T-cell (primary cell): ENCODE data around the gene CENATAC. TPM values are rescaled to one million over a fixed set of nuclear protein-coding genes. Genes with fewer than 3 reads are reported as not detected.
"Not testable (repeated sequence)": the region's sequence is repeated elsewhere in the genome, so short reads cannot be mapped to it uniquely, and the experiment has no call there.

Experiments
- ATAC-seq, 4 experiments: fragments of 200-7000 bp in 3 of 4; fragments of 150-1000 bp in 1 of 4; cut with Tn5 transposase; replicated peaks in 1 of 4; 1 replicate in 3 of 4; 2 replicates in 1 of 4; pipeline ENCODE4 v1.10.0; 2021; ENCODE audit warnings: moderate library complexity in 3 of 4, mild to moderate bottlenecking in 2 of 4, moderate number of reproducible peaks in 1 of 4
- CTCF ChIA-PET, 2 donors: fragments of 300-600 bp; sonication (Branson Sonifier 250); formaldehyde crosslinking; loops; one replicate each; lab custom pipeline; 2022; ENCODE audit warnings: antibody characterized with exemption in 2 of 2; lab: Charles Lee
- POLR2A ChIA-PET, 2 donors: fragments of 300-600 bp; sonication (Branson Sonifier 250); formaldehyde crosslinking; loops; one replicate each; lab custom pipeline; 2022; ENCODE audit warnings: antibody characterized with exemption in 2 of 2; lab: Charles Lee
- DNase-seq, 35 experiments: peaks; one replicate each; pipeline versions ENCODE4 v3.0.0 to v3.0.0-alpha.2; 2013 to 2023
- H3K27ac ChIP-seq: one replicate; pipeline ENCODE4 v1.5.1; 2013; ENCODE audit warnings: low read length
- H3K27me3 ChIP-seq, 2 experiments: replicated peaks in 1 of 2; 1 replicate in 1 of 2; 2 replicates in 1 of 2; pipeline versions ENCODE4 v1.6.1 to v1.7.0; 2013; ENCODE audit warnings: low read length in 1 of 2, mixed read lengths in 1 of 2; ENCODE audit not compliant: control insufficient read depth in 2 of 2, insufficient read depth in 2 of 2; ENCODE audit errors: extremely low read depth in 1 of 2
- H3K36me3 ChIP-seq, 2 donors: 1 replicate in 1 of 2; 2 replicates in 1 of 2; pipeline versions ENCODE4 v1.6.1 to v1.7.0; 2013; ENCODE audit warnings: low read length in 1 of 2; ENCODE audit not compliant: control insufficient read depth in 2 of 2, insufficient read depth in 1 of 2; ENCODE audit errors: extremely low read depth in 1 of 2
- H3K4me1 ChIP-seq, 2 experiments: 1 replicate in 1 of 2; 2 replicates in 1 of 2; pipeline versions ENCODE4 v1.6.1 to v1.7.0; 2013; ENCODE audit warnings: low read length in 2 of 2, mixed read lengths in 1 of 2; ENCODE audit not compliant: insufficient read depth in 2 of 2, control insufficient read depth in 1 of 2; ENCODE audit errors: extremely low read depth in 1 of 2
- H3K4me3 ChIP-seq, 2 donors: 1 replicate in 1 of 2; 2 replicates in 1 of 2; pipeline versions ENCODE4 v1.5.1 to v1.7.0; 2013; ENCODE audit warnings: mild to moderate bottlenecking in 2 of 2, low read length in 1 of 2, moderate library complexity in 1 of 2; ENCODE audit not compliant: control insufficient read depth in 1 of 2; ENCODE audit errors: extremely low read depth in 1 of 2
- H3K9me3 ChIP-seq: 2 replicates; pipeline ENCODE4 v1.7.0; 2013
- H3K27ac Mint-ChIP-seq, 2 donors: one replicate each; pipeline ENCODE4 v1.8.0; 2020 to 2021; ENCODE audit warnings: mild to moderate bottlenecking in 2 of 2, mixed read lengths in 2 of 2
- H3K27me3 Mint-ChIP-seq, 2 donors: one replicate each; pipeline ENCODE4 v1.8.0; 2021 to 2022; ENCODE audit warnings: mixed read lengths in 2 of 2
- H3K36me3 Mint-ChIP-seq: one replicate; pipeline ENCODE4 v1.8.0; 2021; ENCODE audit warnings: mixed read lengths
- H3K4me1 Mint-ChIP-seq, 3 donors: one replicate each; pipeline ENCODE4 v1.8.0; 2020 to 2022; ENCODE audit warnings: mixed read lengths in 3 of 3, mild to moderate bottlenecking in 1 of 3
- H3K4me3 Mint-ChIP-seq, 3 donors: one replicate each; pipeline ENCODE4 v1.8.0; 2020 to 2022; ENCODE audit warnings: mild to moderate bottlenecking in 3 of 3, mixed read lengths in 3 of 3, moderate library complexity in 3 of 3
- H3K9me3 Mint-ChIP-seq, 3 donors: one replicate each; pipeline ENCODE4 v1.8.0; 2020 to 2022; ENCODE audit warnings: mixed read lengths in 3 of 3
- WGBS: methylation state at CpG from one replicate; pipeline ENCODE4 v1.1.5; 2013; ENCODE audit warnings: missing lambda C conversion rate; ENCODE audit not compliant: insufficient coverage; 5-methylcytosine and 5-hydroxymethylcytosine counted together
- total RNA-seq, 35 experiments: library from RNA in 6 of 35; stranded (reverse) in 6 of 35; fragments of 120-200 nt in 1 of 35; gene quantifications; one replicate each; pipeline versions ENCODE4 v1.2.1 to v1.2.4 and lab custom pipeline; 2013 to 2026

The CENATAC gene
- total RNA-seq, 5 donors from 2014 or later (not counting 1 experiment from before 2014, with no cell fraction given) = 104 to 121 (median 118) TPM

- Mint-ChIP-seq H3K4me1 (peaks cover 35 to 50% (median 36%) of the 10 kb centered on the region in 3 donors), H3K27ac (peak overlapping the region; percentile 94 to 95), H3K4me3 (peak overlapping the region; percentile 94 to 95 (median 94)), H3K36me3 (peaks cover 38% of the 10 kb centered on the region), H3K9me3 (no peaks in the 10 kb centered on the region), H3K27me3 (no peaks in the 10 kb centered on the region)
- peak; percentile 1 to 64 (median 35) for DNase-seq
- CTCF ChIA-PET = interaction anchor here (1.0 to 3.4 kb wide), 2 partner anchors 11 to 12 kb away, joined by 8 to 37 read pairs; partner anchors contain the start of gene VPS11 (in 1 of the 2)
- ATAC-seq = peak; percentile 5 to 15 (median 6)
- peak overlapping the region; percentile 58 for H3K27ac ChIP-seq
- 0% methylated on average over 31 of the region's 48 CpGs for WGBS
- no peaks in the 10 kb centered on the region for H3K9me3 ChIP-seq
- H3K27me3 ChIP-seq = no peaks in the 10 kb centered on the region
- H3K4me3 ChIP-seq = peak overlapping the region; percentile 66 to 77
- H3K4me1 ChIP-seq = peaks cover 12 to 35% of the 10 kb centered on the region in 2 experiments
- POLR2A ChIA-PET = interaction anchor here (0.5 to 1.1 kb wide), 10 partner anchors 9 to 156 kb away, joined by 3 to 15 read pairs (median 4); partner anchors contain the start of genes HINFP (in 1 of the 2), TRAPPC4 (in 1 of the 2) and VPS11 (in 1 of the 2)
- peaks cover 28 to 40% of the 10 kb centered on the region in 2 donors for H3K36me3 ChIP-seq
Measured at GRCh38 chr11:119056421-119056999, 58.6 kb downstream of the CENATAC start.

GRCh38 chr11:119057000-119057769, 59.2 kb downstream of the CENATAC start, which contains the start of gene HYOU1:
Gene HYOU1, minus strand, starts transcription at chr11:119057205. Its CDS starts 1,045 bp downstream, at chr11:119056160.
- peak within 1 kb of the TSS; percentile 94 to 95 for H3K27ac Mint-ChIP-seq
- H3K4me3 Mint-ChIP-seq = peak within 1 kb of the TSS; percentile 94 to 95 (median 94)
- no peaks in the 10 kb centered on the region for H3K27me3 Mint-ChIP-seq
- DNase-seq (peak; percentile 95 to 100 (median 98)), ATAC-seq (peak; percentile 90 to 97 (median 93))
- no peaks in the 10 kb centered on the region for H3K9me3 Mint-ChIP-seq
- Histone ChIP-seq H3K27ac (peak within 1 kb of the TSS; percentile 63), H3K36me3 (peaks cover 26 to 34% of the 10 kb centered on the region in 2 donors), H3K4me1 (peaks cover 12 to 28% of the 10 kb centered on the region in 2 experiments), H3K27me3 (no peaks in the 10 kb centered on the region), H3K9me3 (no peaks in the 10 kb centered on the region), H3K4me3 (peak within 1 kb of the TSS; percentile 77)
- H3K36me3 Mint-ChIP-seq = peaks cover 34% of the 10 kb centered on the region
- peaks cover 34 to 45% (median 36%) of the 10 kb centered on the region in 3 donors for H3K4me1 Mint-ChIP-seq
- WGBS = under 1% methylated on average over 69 of the region's 79 CpGs
- ChIA-PET POLR2A (interaction anchor here in 1 of 2 donors (0.8 to 1.6 kb wide), 4 partner anchors 10 to 38 kb away, joined by 3 to 10 read pairs (median 4); partner anchors contain the start of genes TRAPPC4 and VPS11), CTCF (interaction anchor here in 1 of 2 donors (3.4 kb wide), 1 partner anchor 11 kb away, joined by 37 read pairs; the partner anchor contains the start of gene VPS11)

- peak overlapping the region in 1 of 3 donors; percentile 31 for H3K4me3 Mint-ChIP-seq
- POLR2A ChIA-PET, H3K27me3 Mint-ChIP-seq, H3K27ac ChIP-seq, CTCF ChIA-PET, ATAC-seq, H3K27me3 ChIP-seq, H3K4me3 ChIP-seq, H3K27ac Mint-ChIP-seq, H3K9me3 Mint-ChIP-seq, H3K9me3 ChIP-seq, DNase-seq: not testable (repeated sequence)
- no CpG with 5 or more reads among the region's 35 CpGs for WGBS
- peaks cover 12 to 27% of the 10 kb centered on the region in 2 experiments for H3K4me1 ChIP-seq
- H3K36me3 Mint-ChIP-seq = peaks cover 17% of the 10 kb centered on the region
- H3K36me3 ChIP-seq = peaks cover 13 to 14% of the 10 kb centered on the region in 2 donors
- H3K4me1 Mint-ChIP-seq = peaks cover 29 to 40% (median 35%) of the 10 kb centered on the region in 3 donors
Measured at GRCh38 chr11:119059128-119059527, 61.2 kb downstream of the CENATAC start.

GRCh38 chr11:119061256-119061655, 63.3 kb downstream of the CENATAC start:
- Histone ChIP-seq H3K4me3 (no peak overlapping the region), H3K27ac (no peak overlapping the region), H3K27me3 (no peaks in the 10 kb centered on the region), H3K36me3 (no peaks in the 10 kb centered on the region), H3K4me1 (peaks cover 8 to 24% of the 10 kb centered on the region in 2 experiments), H3K9me3 (no peaks in the 10 kb centered on the region)
- ATAC-seq (no peak), DNase-seq (no peak)
- Mint-ChIP-seq H3K4me1 (peaks cover 29 to 36% (median 34%) of the 10 kb centered on the region in 3 donors), H3K27ac (no peak overlapping the region), H3K27me3 (no peaks in the 10 kb centered on the region), H3K9me3 (no peaks in the 10 kb centered on the region), H3K36me3 (peaks cover under 1% of the 10 kb centered on the region), H3K4me3 (no peak overlapping the region)
- CTCF ChIA-PET = interaction anchor here (0.7 kb wide), 3 partner anchors 18 to 108 kb away, joined by 3 to 10 read pairs (median 6); no protein-coding TSS in a partner anchor
- 100% methylated on average over 2 of the region's 3 CpGs for WGBS
- POLR2A ChIA-PET = interaction anchor here in 1 of 2 donors (0.6 kb wide), 1 partner anchor 24 kb away, joined by 5 read pairs; no protein-coding TSS in a partner anchor

GRCh38 chr11:119062779-119063178, 64.8 kb downstream of the CENATAC start:
- Mint-ChIP-seq H3K9me3 (no peaks in the 10 kb centered on the region), H3K27ac (no peak overlapping the region), H3K27me3 (no peaks in the 10 kb centered on the region), H3K4me3 (no peak overlapping the region), H3K4me1 (peaks cover 39 to 43% (median 39%) of the 10 kb centered on the region in 3 donors), H3K36me3 (no peaks in the 10 kb centered on the region)
- ATAC-seq (no peak), DNase-seq (no peak)
- H3K27ac ChIP-seq = no peak overlapping the region
- no peaks in the 10 kb centered on the region for H3K27me3 ChIP-seq
- POLR2A ChIA-PET = interaction anchor here in 1 of 2 donors (0.6 kb wide), 2 partner anchors 7 to 136 kb away, joined by 3 to 5 read pairs; no protein-coding TSS in a partner anchor
- CTCF ChIA-PET = no interaction called here
- WGBS = 100% methylated on average over 1 of the region's 5 CpGs
- H3K4me1 ChIP-seq = peaks cover 12 to 27% of the 10 kb centered on the region in 2 experiments
- H3K9me3 ChIP-seq = no peaks in the 10 kb centered on the region
- H3K36me3 ChIP-seq = no peaks in the 10 kb centered on the region
- no peak overlapping the region for H3K4me3 ChIP-seq
